Measurements from ENCODE around the gene POU6F2.
"Not testable (repeated sequence)": the region's sequence is repeated elsewhere in the genome, so short reads cannot be mapped to it uniquely, and the experiment has no call there.

The POU6F2 gene

GRCh38 chr7:39313974-39314373, 336.3 kb downstream of the POU6F2 start:
- no peak overlapping the region for H3K9ac ChIP-seq
- no peak for TF ChIP-seq Cebpa-rat (IDR thresholded peaks at IDR 0.05)
- H3K4me2 ChIP-seq, result no peak overlapping the region
- no peaks in the 10 kb centered on the region for H3K36me3 ChIP-seq
- H3K4me1 ChIP-seq, result no peaks in the 10 kb centered on the region
- no peaks in the 10 kb centered on the region for H3K9me3 ChIP-seq
- no peaks in the 10 kb centered on the region for H3K27me3 ChIP-seq
- no peak overlapping the region for H3K27ac ChIP-seq
- no peaks in the 10 kb centered on the region for H4K20me1 ChIP-seq
- H3K4me3 ChIP-seq, result no peak overlapping the region

- no peaks in the 10 kb centered on the region for H3K27me3 ChIP-seq
- no peak for TF ChIP-seq Cebpa-rat (IDR thresholded peaks at IDR 0.05)
- no peak overlapping the region for H3K27ac ChIP-seq
- H3K4me1 ChIP-seq, result no peaks in the 10 kb centered on the region
- H3K4me3 ChIP-seq, result no peak overlapping the region
- H3K4me2 ChIP-seq, result no peak overlapping the region
- H3K9ac ChIP-seq, result no peak overlapping the region
- H3K36me3 ChIP-seq, result no peaks in the 10 kb centered on the region
- H4K20me1 ChIP-seq, result no peaks in the 10 kb centered on the region
- H3K9me3 ChIP-seq, result no peaks in the 10 kb centered on the region
Observed at GRCh38 chr7:39317107-39317506, 339.4 kb downstream of the POU6F2 start.

- no peaks in the 10 kb centered on the region for H4K20me1 ChIP-seq
- no peaks in the 10 kb centered on the region for H3K27me3 ChIP-seq
- H3K4me1 ChIP-seq, result no peaks in the 10 kb centered on the region
- TF ChIP-seq Cebpa-rat (IDR thresholded peaks at IDR 0.05), result no peak
- no peak overlapping the region for H3K4me2 ChIP-seq
- H3K4me3 ChIP-seq, result no peak overlapping the region
- H3K27ac ChIP-seq, result no peak overlapping the region
- no peaks in the 10 kb centered on the region for H3K36me3 ChIP-seq
- no peak overlapping the region for H3K9ac ChIP-seq
- H3K9me3 ChIP-seq, result no peaks in the 10 kb centered on the region
Observed at GRCh38 chr7:39317896-39318295, 340.2 kb downstream of the POU6F2 start.

GRCh38 chr7:39321245-39321644, 343.5 kb downstream of the POU6F2 start:
- no peak for TF ChIP-seq Cebpa-rat (IDR thresholded peaks at IDR 0.05)
- no peaks in the 10 kb centered on the region for H3K36me3 ChIP-seq
- H3K4me2 ChIP-seq, result no peak overlapping the region
- H3K9ac ChIP-seq, result no peak overlapping the region
- H3K27ac ChIP-seq, result no peak overlapping the region
- no peaks in the 10 kb centered on the region for H3K9me3 ChIP-seq
- H3K27me3 ChIP-seq, result no peaks in the 10 kb centered on the region
- H3K4me3 ChIP-seq, result no peak overlapping the region
- H3K4me1 ChIP-seq, result no peaks in the 10 kb centered on the region
- no peaks in the 10 kb centered on the region for H4K20me1 ChIP-seq

- Histone ChIP-seq H3K27me3 (no peaks in the 10 kb centered on the region), H3K4me1 (no peaks in the 10 kb centered on the region), H3K4me3 (no peak overlapping the region), H4K20me1 (no peaks in the 10 kb centered on the region), H3K27ac (no peak overlapping the region), H3K36me3 (no peaks in the 10 kb centered on the region), H3K9me3 (no peaks in the 10 kb centered on the region), H3K9ac (no peak overlapping the region), H3K4me2 (no peak overlapping the region)
- no peak for TF ChIP-seq Cebpa-rat (IDR thresholded peaks at IDR 0.05)
Observed at GRCh38 chr7:39321909-39322498, 344.3 kb downstream of the POU6F2 start.

- H4K20me1 ChIP-seq, result no peaks in the 10 kb centered on the region
- no peak overlapping the region for H3K4me3 ChIP-seq
- H3K36me3 ChIP-seq, result no peaks in the 10 kb centered on the region
- no peaks in the 10 kb centered on the region for H3K4me1 ChIP-seq
- no peaks in the 10 kb centered on the region for H3K9me3 ChIP-seq
- TF ChIP-seq Cebpa-rat (IDR thresholded peaks at IDR 0.05), result no peak
- H3K27ac ChIP-seq, result no peak overlapping the region
- H3K27me3 ChIP-seq, result no peaks in the 10 kb centered on the region
- no peak overlapping the region for H3K4me2 ChIP-seq
- no peak overlapping the region for H3K9ac ChIP-seq
Observed at GRCh38 chr7:39324139-39324760, 346.5 kb downstream of the POU6F2 start.

GRCh38 chr7:39331607-39332006, 353.9 kb downstream of the POU6F2 start:
- not testable (repeated sequence) for H4K20me1 ChIP-seq, H3K4me3 ChIP-seq, H3K9ac ChIP-seq, H3K27ac ChIP-seq, H3K4me2 ChIP-seq, H3K27me3 ChIP-seq, H3K9me3 ChIP-seq, H3K36me3 ChIP-seq, H3K4me1 ChIP-seq

- TF ChIP-seq Cebpa-rat (IDR thresholded peaks at IDR 0.05), result no peak
- Histone ChIP-seq H3K27me3 (no peaks in the 10 kb centered on the region), H3K9ac (no peak overlapping the region), H3K27ac (no peak overlapping the region), H3K36me3 (no peaks in the 10 kb centered on the region), H3K4me2 (no peak overlapping the region), H3K4me1 (no peaks in the 10 kb centered on the region), H3K4me3 (no peak overlapping the region), H4K20me1 (no peaks in the 10 kb centered on the region), H3K9me3 (no peaks in the 10 kb centered on the region)
Observed at GRCh38 chr7:39332142-39332541, 354.4 kb downstream of the POU6F2 start.

- no peaks in the 10 kb centered on the region for H3K4me1 ChIP-seq
- no peak overlapping the region for H3K9ac ChIP-seq
- H3K4me3 ChIP-seq, result no peak overlapping the region
- H3K4me2 ChIP-seq, result no peak overlapping the region
- TF ChIP-seq Cebpa-rat (IDR thresholded peaks at IDR 0.05), result no peak
- no peaks in the 10 kb centered on the region for H3K36me3 ChIP-seq
- no peaks in the 10 kb centered on the region for H4K20me1 ChIP-seq
- no peaks in the 10 kb centered on the region for H3K27me3 ChIP-seq
- no peaks in the 10 kb centered on the region for H3K9me3 ChIP-seq
- no peak overlapping the region for H3K27ac ChIP-seq
Observed at GRCh38 chr7:39333701-39334100, 356.0 kb downstream of the POU6F2 start.

GRCh38 chr7:39336442-39336841, 358.7 kb downstream of the POU6F2 start:
- no peaks in the 10 kb centered on the region for H3K4me1 ChIP-seq
- no peak for TF ChIP-seq Cebpa-rat (IDR thresholded peaks at IDR 0.05)
- no peaks in the 10 kb centered on the region for H3K36me3 ChIP-seq
- no peaks in the 10 kb centered on the region for H3K27me3 ChIP-seq
- no peaks in the 10 kb centered on the region for H4K20me1 ChIP-seq
- no peak overlapping the region for H3K4me3 ChIP-seq
- H3K9ac ChIP-seq, result no peak overlapping the region
- H3K27ac ChIP-seq, result no peak overlapping the region
- no peaks in the 10 kb centered on the region for H3K9me3 ChIP-seq
- H3K4me2 ChIP-seq, result no peak overlapping the region

GRCh38 chr7:39338716-39339115, 361.0 kb downstream of the POU6F2 start:
- Histone ChIP-seq H3K9ac (no peak overlapping the region), H3K27me3 (no peaks in the 10 kb centered on the region), H3K27ac (no peak overlapping the region), H3K4me1 (no peaks in the 10 kb centered on the region), H4K20me1 (no peaks in the 10 kb centered on the region), H3K4me3 (no peak overlapping the region), H3K4me2 (no peak overlapping the region), H3K36me3 (no peaks in the 10 kb centered on the region), H3K9me3 (no peaks in the 10 kb centered on the region)
- no peak for TF ChIP-seq Cebpa-rat (IDR thresholded peaks at IDR 0.05)
